GM19395 (cell line): ENCODE measurements around the gene NDRG3.
"Not testable (repeated sequence)": the region's sequence is repeated elsewhere in the genome, so short reads cannot be mapped to it uniquely, and the experiment has no call there.

Experiments used
- ATAC-seq: cut with Tn5 transposase; IDR thresholded peaks from one replicate; pipeline ENCODE4 v1.9.1; 2021; ENCODE audit warnings: mild to moderate bottlenecking, moderate library complexity; ENCODE audit not compliant: unreplicated experiment

NDRG3 gene

GRCh38 chr20:36614781-36615557 is 130.9 kb downstream of the NDRG3 start:
- ATAC-seq: no peak

- ATAC-seq: no peak
Measured at GRCh38 chr20:36613974-36614373, 131.9 kb downstream of the NDRG3 start.

GRCh38 chr20:36611625-36612024 is 134.3 kb downstream of the NDRG3 start:
- ATAC-seq: no peak

GRCh38 chr20:36608388-36608728 is 137.5 kb downstream of the NDRG3 start:
- ATAC-seq: not testable (repeated sequence)

GRCh38 chr20:36607586-36608387 is 138.1 kb downstream of the NDRG3 start:
- ATAC-seq: no peak

GRCh38 chr20:36606158-36607066 is 139.5 kb downstream of the NDRG3 start:
- no peak for ATAC-seq

GRCh38 chr20:36605399-36606157 is 140.3 kb downstream of the NDRG3 start, which contains the start of gene RAB5IF:
Gene RAB5IF (plus strand): TSS chr20:36605779. CDS start chr20:36605952, 173 bp downstream.
- peak; percentile 86 for ATAC-seq

- ATAC-seq: peak; percentile 47
Measured at GRCh38 chr20:36604952-36605398, 140.9 kb downstream of the NDRG3 start.
